NCI-H2107 treated with DMSO at 0.1 percent for 48 hours (cell line): ENCODE data around the gene PCED1B.

Experiments used
- DNase-seq: peaks from one replicate; lab custom pipeline; 2025; ENCODE audit not compliant: unreplicated experiment; lab: John Stamatoyannopoulos, UW

PCED1B gene

DNA sequence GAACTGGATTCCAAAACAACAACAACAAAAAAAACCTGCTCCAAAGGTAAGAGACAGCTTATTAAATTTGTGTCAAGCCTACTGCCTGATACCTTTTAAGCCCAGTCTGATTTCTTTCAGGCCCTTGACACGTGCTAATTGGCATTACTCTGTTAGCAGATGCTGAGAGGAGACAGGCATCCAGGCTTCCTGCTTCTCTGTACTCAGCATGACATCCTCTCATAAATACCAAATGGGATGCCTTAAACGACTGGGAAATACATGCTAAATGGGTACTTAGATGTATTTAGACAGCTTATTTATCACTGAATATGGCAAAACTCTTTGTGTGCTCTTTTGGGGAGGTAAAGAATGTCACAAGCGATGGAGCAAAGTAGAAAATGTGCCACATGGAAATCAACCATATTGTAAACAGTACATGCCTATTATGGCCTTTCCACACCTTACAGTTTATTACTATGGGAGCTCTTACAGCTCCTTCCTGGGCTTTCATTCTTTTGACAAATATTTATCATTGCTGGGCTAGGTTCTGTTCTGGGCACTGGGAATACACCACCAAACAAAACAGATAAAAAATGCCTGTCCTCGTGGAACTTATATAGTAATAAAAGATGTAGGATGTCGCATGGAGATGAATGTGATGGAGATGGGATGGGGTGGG lies 11.5 kb upstream of the PCED1B start:
- no peak for DNase-seq

DNA sequence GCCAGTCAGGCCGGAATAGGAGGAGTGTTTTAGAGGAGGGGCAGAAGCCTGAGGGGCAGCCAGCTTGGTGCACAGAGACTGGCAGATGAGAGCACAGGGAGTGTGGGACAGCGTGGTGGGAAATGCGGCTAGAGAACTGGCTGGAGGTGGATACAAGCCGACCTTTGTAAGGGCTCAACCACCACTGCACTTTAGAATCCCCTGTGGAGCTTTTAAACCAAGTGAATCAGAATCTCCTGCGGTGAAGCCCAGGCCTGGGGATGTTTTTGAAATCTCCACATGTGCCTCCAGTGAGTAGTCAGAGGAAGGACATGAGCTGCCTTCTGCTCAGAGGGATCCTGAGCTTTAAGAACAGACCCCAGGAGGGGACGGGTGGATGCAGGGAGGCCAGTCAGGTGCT lies 10.9 kb upstream of the PCED1B start:
- DNase-seq: no peak

DNA sequence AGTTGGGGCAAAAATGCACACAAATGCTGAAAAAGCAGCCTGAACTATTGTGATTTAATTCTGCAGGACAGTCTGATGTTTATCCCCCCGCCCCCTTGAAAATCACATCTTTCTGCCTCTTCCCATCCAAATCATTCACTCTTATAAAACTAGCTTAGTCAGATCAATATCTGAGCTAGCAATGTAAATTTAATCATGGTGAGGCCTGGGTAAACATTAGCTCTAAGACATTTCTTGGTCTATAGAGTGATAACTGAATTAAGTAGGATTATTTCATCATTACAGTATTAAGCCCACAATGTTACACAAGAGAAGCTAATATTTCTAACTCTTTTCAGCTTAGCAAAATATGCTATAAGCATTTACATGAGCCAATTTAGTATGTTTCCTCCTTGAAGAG lies 9.1 kb upstream of the PCED1B start:
- no peak for DNase-seq

DNA sequence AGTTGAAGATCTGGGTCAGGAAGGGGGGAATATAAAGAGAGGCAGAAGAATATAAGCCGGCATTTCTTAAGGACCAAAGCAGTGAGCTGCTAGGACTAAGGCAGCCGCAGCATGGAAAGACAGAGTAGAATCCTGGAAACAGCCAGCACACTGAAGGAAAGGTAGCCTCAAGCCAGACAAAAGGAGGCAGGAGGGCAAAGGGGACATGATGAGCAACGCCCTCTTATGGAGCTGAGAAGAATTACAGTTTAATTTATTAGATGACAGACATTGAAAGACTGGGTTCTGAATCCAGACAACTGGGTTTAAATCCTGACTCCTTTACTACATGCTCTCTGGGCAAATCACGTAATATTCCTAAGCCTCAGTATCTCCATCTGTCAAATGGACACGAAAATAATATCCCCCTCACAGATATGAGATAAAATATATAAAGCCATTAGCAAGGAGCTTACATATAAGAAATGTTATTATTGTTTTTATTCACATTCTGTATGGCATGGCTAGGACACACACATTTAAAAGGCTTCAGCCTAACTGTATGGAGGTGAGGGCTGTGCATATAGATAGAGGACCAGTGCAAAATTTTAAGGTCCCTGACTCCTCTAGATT lies 8.1 kb upstream of the PCED1B start:
- no peak for DNase-seq

DNA sequence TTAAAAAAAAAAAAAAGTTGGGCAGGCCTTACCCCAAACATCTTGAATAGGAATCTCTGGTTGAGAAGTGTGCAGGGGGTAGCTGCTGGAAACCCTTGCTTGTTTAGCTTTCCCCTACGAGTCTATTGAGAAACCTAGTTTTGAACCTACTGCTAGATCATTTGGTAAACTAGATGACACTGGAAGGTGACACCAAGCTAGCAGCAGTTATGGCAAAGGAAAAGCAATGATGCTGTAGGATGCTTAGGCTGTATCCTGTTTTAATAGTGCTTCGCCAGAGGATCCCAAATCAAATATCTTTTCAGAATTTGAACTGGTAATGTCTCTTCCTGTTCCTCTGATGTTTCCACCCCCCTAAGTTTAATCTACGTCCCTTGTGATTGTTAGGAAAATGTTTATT lies 5.5 kb upstream of the PCED1B start:
- no peak for DNase-seq

DNA sequence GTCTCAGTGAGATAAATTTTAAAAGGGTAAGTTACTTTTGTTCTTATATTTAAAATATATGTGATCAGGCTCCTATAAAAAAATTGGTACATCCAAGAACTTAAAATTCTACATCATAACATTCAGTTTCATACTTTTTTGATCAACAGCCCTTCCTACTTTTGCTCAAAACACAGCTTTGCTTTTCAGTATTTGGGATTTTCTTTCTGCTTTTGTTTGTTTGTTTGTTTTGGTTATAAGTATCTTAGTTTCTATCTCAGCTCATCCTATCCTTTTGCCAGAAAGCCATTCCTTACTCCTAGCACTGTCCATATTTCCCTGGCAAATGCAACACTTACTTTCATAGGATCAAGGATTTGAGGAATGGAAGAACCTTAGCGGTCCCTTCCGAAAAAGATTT lies 4.7 kb upstream of the PCED1B start:
- DNase-seq: no peak

DNA sequence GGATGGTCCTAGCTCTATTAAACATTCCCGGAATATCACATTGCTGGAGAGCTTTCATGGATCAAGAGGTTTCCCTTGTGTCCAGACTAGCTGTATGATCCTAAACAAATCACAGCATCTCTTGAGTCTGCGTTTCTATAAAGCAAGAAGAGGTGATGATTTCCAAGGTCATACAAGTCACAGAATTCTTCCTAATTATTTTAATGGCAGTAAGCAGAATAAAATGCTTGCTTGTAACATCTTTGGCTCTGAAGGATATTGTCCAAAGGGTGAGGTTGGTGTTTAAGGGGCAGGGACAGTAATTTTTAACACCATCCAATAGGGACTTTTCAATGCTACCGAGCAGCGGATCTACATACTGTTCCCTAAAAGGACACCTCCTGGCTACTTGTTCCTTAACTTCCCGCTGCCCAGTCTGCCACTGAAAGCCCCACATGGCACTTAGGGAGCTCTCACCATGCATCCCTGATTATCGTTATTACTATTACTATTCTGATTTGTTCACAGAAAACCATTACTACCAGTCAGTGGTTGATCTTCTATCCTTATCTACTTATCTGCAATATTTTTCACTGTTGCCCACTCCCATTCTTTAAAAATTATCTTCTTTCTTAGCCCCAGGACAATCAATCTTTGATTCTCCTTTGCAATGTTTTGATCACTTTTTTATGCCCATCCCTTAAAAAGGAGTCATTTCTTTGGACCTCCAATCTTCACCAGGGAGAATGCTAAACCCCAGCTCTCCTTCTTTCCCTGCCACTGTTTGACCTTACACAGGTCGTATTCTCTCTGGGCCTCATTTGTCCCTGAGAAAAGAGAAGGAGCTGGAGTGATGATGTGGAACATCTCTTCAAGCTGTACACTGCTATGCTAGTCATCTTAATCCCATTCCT lies 4.0 kb upstream of the PCED1B start:
- DNase-seq: no peak

DNA sequence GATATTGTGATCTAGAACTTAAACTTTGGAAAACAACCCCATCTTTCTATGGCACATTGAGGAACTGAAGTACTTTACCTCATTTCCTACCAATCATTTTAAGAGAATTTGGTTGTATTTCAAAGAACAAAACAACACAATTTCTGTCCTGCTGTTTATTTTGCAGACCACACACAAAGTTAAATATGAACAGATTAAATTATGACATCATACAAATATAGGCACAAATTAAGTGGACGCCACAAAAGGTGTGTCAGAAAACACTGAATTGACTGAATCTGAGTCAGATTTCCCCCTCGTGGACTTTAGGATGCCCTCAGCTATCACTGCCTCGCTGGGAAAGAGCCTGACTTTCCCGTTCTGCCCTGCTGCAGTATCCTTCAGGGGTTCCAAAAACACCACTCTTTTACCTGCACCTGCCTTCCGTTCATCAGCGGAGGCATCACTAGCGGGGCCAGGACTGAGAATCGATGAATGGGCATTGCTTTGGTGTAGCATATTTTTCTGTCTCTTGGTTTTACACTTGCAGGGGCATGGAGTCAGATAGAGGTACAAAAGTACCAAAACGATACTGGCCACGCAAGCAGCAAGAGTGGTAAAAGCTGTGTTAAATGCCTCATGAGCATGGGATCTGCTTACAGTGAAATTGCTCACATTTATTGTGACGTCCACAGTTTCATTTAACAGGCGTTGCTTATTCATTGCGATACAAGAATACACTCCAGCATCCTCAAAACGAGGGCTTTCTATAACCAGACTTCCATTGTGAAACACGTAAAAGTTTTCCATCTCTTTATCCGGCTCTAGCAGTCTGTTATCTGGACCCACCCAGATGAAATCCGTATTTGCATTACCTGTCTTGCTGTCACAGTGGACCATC lies 2.0 kb upstream of the PCED1B start:
- no peak for DNase-seq

DNA sequence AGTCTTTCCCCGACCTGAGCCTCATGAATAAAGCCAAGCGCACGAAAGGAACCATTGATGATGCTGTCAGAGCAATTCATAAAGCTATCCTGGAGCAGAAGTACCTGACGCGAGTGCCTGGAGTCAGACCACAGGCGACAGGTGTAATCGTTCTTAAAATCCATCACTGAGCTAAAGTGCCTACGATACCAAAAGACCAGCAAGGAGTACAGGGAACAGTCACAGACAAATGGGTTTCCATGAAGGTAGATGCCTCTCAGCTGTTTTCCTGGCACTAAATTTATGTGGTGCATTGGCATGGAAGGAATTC lies 1.4 kb upstream of the PCED1B start:
- no peak for DNase-seq

DNA sequence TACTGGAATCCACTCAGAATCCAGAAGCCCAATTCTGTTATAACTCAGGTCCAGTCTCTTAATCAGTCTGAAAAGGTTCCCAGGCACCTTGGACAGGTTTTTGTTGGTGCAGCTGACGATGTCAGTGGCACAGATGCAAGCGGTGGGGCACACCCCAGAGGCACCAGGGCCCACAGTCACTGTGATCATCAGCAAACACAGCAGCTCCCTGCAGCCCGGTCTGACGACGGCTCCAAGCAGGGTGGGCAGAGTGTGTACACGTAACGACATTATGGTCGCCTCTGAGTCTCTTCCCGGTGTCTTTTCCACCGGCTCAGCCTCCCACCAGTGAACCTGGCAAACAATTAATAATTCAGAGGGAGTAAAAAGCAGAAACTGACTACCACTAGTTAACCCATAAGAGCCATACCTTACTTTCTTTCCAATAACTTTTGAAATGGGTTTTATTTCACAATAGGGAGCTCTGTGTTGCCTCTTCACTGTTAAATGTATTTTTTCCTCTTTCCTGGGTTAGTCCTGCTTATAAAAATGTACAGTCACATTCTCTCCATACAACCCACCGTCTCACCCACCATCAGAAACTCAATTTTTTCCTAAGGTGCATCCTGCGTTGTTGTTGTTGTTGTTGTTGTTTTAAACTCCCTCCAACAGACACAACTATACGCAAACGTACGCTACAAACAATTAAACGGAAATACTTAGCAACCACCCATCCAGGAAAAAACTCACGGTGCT lies 521 bp upstream of the PCED1B start:
- no peak for DNase-seq

DNA sequence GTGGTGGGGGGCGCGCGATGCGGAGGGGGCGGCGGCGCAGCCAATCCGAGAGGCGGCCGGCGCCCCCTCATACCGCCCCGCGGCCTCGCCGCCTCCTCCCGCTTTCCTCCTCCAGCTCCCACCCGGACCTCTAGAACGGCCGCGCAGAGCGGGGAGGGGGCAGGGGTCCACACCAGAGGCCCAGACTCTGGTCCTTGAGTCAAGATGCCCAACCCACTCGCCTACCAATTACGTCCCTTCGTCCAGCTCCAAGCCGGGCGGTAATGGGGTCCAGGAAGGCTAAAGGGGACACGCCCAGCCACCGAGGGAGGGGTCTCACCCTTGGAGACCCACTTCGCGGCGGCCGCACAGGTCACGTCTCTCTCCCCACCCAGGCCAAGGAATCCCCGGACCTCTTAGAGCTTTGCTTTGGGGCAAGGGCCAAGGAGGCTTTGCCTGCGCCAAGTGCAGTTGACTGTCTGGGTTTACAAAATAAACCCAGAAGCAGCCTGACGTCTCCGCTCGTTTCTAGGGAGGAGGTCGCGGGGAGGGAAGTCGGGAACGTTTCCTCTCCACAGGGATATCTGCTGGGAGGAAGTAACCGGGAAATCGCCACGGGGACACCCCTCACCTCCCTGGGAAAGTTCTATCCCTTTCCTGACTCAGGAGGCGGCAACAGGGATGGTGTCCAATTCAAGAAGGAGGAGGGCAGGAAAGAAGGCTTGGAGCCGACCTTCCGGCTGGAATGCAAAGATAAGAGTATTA lies 732 bp downstream of the PCED1B start:
- DNase-seq: no peak

DNA sequence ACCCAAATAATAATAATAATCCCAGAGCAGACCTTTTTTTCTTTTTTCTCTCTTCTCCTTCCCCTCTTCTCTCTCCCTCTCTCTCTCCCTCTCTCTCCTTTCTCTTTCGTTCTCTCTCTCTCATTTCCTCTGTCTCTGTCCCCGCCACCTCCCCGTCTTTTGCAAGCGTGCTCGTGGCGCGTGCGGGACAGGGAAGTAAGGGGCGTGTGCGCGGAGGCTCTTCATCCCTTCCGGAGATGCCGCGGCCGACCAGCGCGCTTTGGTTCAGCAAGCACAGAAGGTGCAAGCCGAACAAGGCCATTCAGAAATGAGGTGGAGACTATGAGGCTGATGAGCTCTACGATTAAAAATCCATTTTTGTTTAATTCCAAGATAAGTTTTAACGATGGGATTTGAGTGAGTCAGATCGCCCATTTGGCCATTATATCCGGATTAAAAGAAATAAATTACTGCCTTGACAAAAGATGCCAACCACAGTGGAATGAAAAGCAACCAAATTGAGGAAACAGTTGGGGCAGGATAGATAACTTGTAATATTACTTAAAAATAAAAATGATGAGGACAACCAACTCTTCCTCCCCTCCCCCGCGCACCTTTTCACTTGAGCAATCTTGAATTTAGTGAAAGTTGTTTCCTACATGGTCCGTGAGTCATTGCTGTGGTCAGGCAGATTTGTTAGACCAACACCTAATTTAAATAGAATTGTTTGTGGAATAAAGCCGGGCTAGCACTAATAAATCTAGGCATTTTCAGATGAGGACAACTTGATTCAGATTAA lies 1.5 kb downstream of the PCED1B start:
- DNase-seq: no peak

DNA sequence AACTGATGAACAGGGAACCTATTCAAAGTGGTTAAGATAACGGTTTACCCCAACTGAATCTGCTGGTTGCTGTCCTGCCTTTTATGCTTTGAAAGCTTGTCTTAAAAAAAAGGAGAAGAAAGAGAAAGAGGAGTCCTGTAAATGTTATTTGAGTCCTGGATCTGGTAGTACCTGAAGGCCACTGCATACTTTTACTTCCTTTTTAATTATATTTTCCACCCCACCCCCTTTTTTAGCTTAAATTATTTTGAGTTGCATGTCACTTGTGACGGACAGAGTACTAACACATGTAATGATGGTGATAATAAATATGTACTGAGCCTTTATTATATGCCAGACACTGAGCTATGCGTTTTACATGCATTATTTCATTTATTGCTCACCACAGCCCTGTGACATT lies 2.9 kb downstream of the PCED1B start:
- no peak for DNase-seq

DNA sequence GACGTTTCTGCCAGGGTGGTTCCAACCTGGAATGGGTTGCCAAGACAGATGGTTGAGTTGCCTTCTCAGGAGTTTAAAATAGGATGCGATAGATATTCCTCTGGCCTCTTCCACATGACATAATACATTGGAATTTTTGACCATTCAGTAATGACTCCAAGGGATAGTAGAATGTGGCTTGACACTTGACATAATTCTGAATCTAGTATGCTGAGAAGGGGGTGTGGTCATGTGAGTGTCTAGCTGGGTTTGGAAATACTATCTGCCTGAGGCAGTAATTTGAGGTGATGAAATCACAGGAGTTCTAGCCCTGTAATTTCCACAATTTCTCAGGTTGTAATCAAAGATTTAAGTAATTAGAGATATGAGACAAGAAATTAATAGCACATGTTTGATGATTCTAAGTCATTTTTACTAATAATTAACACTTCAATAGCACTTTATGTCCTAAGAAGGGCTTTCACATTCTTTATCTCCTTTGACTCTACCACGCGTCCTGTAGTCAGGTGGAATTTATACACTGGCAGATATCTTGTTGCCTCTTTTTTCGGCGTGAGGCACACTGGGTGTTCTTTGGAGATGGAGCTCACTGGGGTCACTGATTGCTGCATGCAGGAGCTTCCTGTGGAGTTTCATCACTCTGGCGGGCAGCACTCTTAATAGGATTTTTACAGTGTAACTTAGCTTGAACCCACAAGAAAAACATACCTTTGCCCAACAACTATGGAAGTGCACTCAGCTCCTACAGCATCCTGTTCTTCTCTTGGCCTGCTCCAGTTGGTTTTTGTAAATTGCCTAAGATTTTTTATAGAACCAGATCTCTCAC lies 3.6 kb downstream of the PCED1B start:
- DNase-seq: no peak

DNA sequence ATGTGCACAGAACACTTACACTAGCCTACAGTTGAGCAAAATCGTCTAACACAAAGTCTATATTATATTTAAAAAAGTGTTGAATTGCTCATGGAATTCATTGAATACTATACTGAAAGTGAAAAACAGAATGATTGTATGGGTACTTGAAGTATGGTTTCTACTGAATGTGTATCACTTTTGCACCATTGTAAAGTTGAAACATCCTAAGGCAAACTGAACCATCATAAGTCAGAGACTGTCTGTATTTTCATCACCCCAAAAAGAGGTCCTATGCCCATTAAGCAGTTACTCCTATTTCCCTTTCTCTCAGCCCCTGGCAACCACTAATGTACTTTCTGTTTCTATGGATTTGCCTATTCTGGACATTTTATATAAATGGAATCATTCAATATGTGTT lies 4.8 kb downstream of the PCED1B start:
- DNase-seq: no peak

DNA sequence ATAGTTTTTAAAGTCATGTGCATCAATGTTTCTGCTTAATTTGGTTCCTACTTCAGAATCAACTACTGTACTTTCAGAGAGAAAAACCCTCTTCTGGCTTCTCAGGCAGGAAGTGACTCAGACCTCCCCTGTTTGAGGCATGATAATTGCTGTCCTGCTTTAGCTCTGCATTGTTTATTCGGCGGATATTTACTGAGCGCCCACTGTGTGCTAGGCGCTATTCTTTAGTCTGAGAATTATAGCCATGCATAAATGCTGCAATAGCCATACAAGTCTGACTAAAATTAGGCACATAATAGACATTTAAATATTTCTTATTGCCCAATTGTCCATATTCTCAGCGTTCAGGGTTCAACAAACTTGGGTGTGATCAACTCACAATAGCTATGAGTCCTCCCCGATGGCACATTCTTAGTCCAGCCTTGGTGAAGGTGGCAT lies 6.4 kb downstream of the PCED1B start:
- no peak for DNase-seq

DNA sequence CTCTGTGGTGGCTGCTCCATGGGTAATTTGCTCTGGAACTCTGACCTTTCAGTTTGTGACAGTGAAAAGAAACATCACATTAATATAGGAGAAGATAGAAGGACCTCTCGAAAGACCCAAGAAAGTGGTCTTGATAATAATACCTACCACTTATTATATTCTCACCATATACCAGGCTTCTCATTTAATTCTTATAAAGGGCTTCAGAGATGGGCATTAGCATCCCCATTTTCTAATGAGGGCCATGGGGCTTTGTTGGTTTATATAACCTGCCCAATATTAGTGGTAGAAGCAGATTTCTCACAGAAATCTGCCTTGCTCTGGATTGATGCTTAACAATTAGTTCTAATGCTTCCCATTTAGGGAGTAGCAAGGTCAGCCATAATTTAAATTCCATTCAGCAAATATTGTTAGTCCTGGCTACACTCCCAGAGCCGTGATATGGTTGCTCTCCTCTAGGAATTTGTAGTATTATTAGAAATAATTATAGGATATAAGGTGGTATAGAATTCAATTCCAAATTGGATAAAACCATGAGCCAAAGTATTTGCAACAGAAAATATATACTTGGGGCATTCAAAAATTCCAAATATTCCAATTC lies 7.8 kb downstream of the PCED1B start:
- no peak for DNase-seq
